CD4-positive, alpha-beta T cell (primary cell): ENCODE data around the gene ACTL10. TPM values are rescaled to one million over a fixed set of nuclear protein-coding genes. Genes with fewer than 3 reads are reported as not detected.
"Not testable (repeated sequence)": the region's sequence is repeated elsewhere in the genome, so short reads cannot be mapped to it uniquely, and the experiment has no call there.

Experiments used
- ATAC-seq: fragments of 200-7000 bp; cut with Tn5 transposase; one replicate; pipeline ENCODE4 v1.10.0; 2022; ENCODE audit warnings: mild to moderate bottlenecking; ENCODE audit not compliant: poor library complexity
- CTCF ChIA-PET: fragments of 350-600 bp; sonication (Branson Sonifier 250); formaldehyde crosslinking; loops from one replicate; lab custom pipeline; 2021; ENCODE audit warnings: antibody characterized with exemption, inconsistent platforms; lab: Charles Lee
- POLR2A ChIA-PET: fragments of 350-600 bp; sonication (Branson Sonifier 250); formaldehyde crosslinking; loops from one replicate; lab custom pipeline; 2021; ENCODE audit warnings: antibody characterized with exemption, inconsistent platforms; lab: Charles Lee
- DNase-seq, 14 experiments: peaks; one replicate each; pipeline ENCODE4 v3.0.0-alpha.2; 2013 to 2020; ENCODE audit warnings: mixed read lengths in 2 of 14
- H3K27ac ChIP-seq, 2 donors: one replicate each; pipeline versions ENCODE4 v1.5.1 to v1.7.0; 2013; ENCODE audit warnings: low read length in 2 of 2, low read depth in 1 of 2, mild to moderate bottlenecking in 1 of 2
- H3K27me3 ChIP-seq, 2 experiments: 1 replicate in 1 of 2; 2 replicates in 1 of 2; pipeline versions ENCODE4 v1.6.1 to v1.7.0; 2013; ENCODE audit warnings: low read length in 2 of 2, control low read depth in 1 of 2, mild to moderate bottlenecking in 1 of 2, moderate library complexity in 1 of 2; ENCODE audit not compliant: insufficient read depth in 2 of 2, control insufficient read depth in 1 of 2
- H3K36me3 ChIP-seq: one replicate; pipeline ENCODE4 v1.6.1; 2013; ENCODE audit warnings: low read length, control low read depth; ENCODE audit not compliant: insufficient read depth
- H3K4me1 ChIP-seq: one replicate; pipeline ENCODE4 v1.6.1; 2013; ENCODE audit warnings: low read length, control low read depth; ENCODE audit not compliant: insufficient read depth
- H3K4me3 ChIP-seq: one replicate; pipeline ENCODE4 v1.5.1; 2013; ENCODE audit warnings: mild to moderate bottlenecking, low read length, moderate library complexity
- H3K9me3 ChIP-seq, 2 experiments: 1 replicate in 1 of 2; 2 replicates in 1 of 2; pipeline versions ENCODE4 v1.6.1 to v1.7.0; 2013; ENCODE audit warnings: low read length in 2 of 2, mild to moderate bottlenecking in 2 of 2, control low read depth in 1 of 2, moderate library complexity in 1 of 2; ENCODE audit not compliant: control insufficient read depth in 1 of 2, insufficient read depth in 1 of 2
- H3K27ac Mint-ChIP-seq: one replicate; pipeline ENCODE4 v1.8.0; 2020; ENCODE audit warnings: mixed read lengths
- H3K27me3 Mint-ChIP-seq: one replicate; pipeline ENCODE4 v1.8.0; 2021; ENCODE audit warnings: mixed read lengths
- H3K36me3 Mint-ChIP-seq: one replicate; pipeline ENCODE4 v1.8.0; 2021; ENCODE audit warnings: low read depth, mixed read lengths
- H3K4me1 Mint-ChIP-seq: one replicate; pipeline ENCODE4 v1.8.0; 2021; ENCODE audit warnings: low read depth, mixed read lengths
- H3K4me3 Mint-ChIP-seq: one replicate; pipeline ENCODE4 v1.8.0; 2020; ENCODE audit warnings: mild to moderate bottlenecking, mixed read lengths
- H3K9me3 Mint-ChIP-seq: one replicate; pipeline ENCODE4 v1.8.0; 2020; ENCODE audit warnings: mixed read lengths
- intact Hi-C, 2 experiments: fragments of 100-400 bp; cut with DNase I in 1 of 2; cut with micrococcal nuclease in 1 of 2; formaldehyde crosslinking; loops; one replicate each; pipeline versions ENCODE4 v1.15.1 to v1.9.0; 2023 to 2025; cut with DNase I, micrococcal nuclease
- total RNA-seq, 174 experiments: library from RNA in 2 of 174; stranded (reverse) in 2 of 174; gene quantifications; one replicate each; pipeline ENCODE4 v1.2.3 and lab custom pipeline; 2021 to 2026
- TF ChIP-seq, protein P1 (sequence below): fragments of 200-600 bp; IDR thresholded peaks from one replicate; pipeline ENCODE4 v1.8.0; 2022; ENCODE audit warnings: antibody characterized with exemption, mild to moderate bottlenecking

ACTL10 gene
- total RNA-seq, 2 experiments from 2014 or later, result 0.28 to 0.55 TPM

DNA sequence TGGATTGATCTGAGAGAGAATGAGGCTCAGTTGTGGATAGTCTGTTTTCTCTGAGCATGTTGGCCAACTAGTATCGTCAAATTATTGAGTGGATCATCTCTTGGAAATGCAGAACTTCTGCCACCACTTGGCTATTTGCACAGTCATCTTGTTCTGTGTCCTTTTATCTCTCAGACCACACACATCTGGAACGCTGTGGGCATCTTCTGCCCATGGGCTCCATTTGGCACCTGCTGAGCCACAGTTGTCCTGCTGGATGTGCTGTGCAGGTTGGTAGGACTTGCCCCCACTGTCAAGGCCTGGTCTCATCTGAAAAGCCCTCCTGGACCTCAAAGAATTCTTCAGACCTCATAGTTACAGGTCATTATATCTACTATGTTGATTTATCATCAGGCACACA lies 21.3 kb upstream of the ACTL10 start:
- CTCF ChIA-PET, result no interaction called here
- Histone ChIP-seq H3K4me1 (peaks cover 9% of the 10 kb centered on the region), H3K27me3 (no peaks in the 10 kb centered on the region), H3K9me3 (no peaks in the 10 kb centered on the region), H3K4me3 (no peak overlapping the region), H3K36me3 (peaks cover 28% of the 10 kb centered on the region), H3K27ac (no peak overlapping the region)
- POLR2A ChIA-PET, result interaction anchor here (1.5 kb wide), 1 partner anchor 22 kb away, joined by 3 read pairs; no protein-coding TSS in a partner anchor
- peaks cover 52% of the 10 kb centered on the region for H3K36me3 Mint-ChIP-seq
- H3K9me3 Mint-ChIP-seq, result no peaks in the 10 kb centered on the region
- TF ChIP-seq, protein P1, sequence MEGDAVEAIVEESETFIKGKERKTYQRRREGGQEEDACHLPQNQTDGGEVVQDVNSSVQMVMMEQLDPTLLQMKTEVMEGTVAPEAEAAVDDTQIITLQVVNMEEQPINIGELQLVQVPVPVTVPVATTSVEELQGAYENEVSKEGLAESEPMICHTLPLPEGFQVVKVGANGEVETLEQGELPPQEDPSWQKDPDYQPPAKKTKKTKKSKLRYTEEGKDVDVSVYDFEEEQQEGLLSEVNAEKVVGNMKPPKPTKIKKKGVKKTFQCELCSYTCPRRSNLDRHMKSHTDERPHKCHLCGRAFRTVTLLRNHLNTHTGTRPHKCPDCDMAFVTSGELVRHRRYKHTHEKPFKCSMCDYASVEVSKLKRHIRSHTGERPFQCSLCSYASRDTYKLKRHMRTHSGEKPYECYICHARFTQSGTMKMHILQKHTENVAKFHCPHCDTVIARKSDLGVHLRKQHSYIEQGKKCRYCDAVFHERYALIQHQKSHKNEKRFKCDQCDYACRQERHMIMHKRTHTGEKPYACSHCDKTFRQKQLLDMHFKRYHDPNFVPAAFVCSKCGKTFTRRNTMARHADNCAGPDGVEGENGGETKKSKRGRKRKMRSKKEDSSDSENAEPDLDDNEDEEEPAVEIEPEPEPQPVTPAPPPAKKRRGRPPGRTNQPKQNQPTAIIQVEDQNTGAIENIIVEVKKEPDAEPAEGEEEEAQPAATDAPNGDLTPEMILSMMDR, result no peak
- no peak overlapping the region for H3K4me3 Mint-ChIP-seq
- no peaks in the 10 kb centered on the region for H3K27me3 Mint-ChIP-seq
- H3K4me1 Mint-ChIP-seq, result peaks cover 4% of the 10 kb centered on the region
- no peak overlapping the region for H3K27ac Mint-ChIP-seq
- intact Hi-C loops, result no loop called here
- ATAC-seq, result no peak
- no peak for DNase-seq

GRCh38 chr20:33646191-33646590 lies 20.6 kb upstream of the ACTL10 start:
- POLR2A ChIA-PET, result interaction anchor here (1.1 to 1.5 kb wide), 2 partner anchors 21 to 23 kb away, joined by 3 read pairs; no protein-coding TSS in a partner anchor
- Mint-ChIP-seq H3K4me1 (peaks cover 4% of the 10 kb centered on the region), H3K27me3 (no peaks in the 10 kb centered on the region), H3K9me3 (no peaks in the 10 kb centered on the region), H3K36me3 (peaks cover 45% of the 10 kb centered on the region), H3K27ac (no peak overlapping the region), H3K4me3 (no peak overlapping the region)
- peaks cover 9% of the 10 kb centered on the region for H3K4me1 ChIP-seq
- ATAC-seq (no peak), DNase-seq (no peak)
- no peak overlapping the region for H3K4me3 ChIP-seq
- no peak overlapping the region for H3K27ac ChIP-seq
- no peaks in the 10 kb centered on the region for H3K27me3 ChIP-seq
- intact Hi-C loops, result no loop called here
- no peaks in the 10 kb centered on the region for H3K9me3 ChIP-seq
- TF ChIP-seq, protein P1, result no peak
- CTCF ChIA-PET, result interaction anchor here (1.3 kb wide), 1 partner anchor 189 kb away, joined by 3 read pairs; no protein-coding TSS in a partner anchor
- peaks cover 21% of the 10 kb centered on the region for H3K36me3 ChIP-seq

DNA sequence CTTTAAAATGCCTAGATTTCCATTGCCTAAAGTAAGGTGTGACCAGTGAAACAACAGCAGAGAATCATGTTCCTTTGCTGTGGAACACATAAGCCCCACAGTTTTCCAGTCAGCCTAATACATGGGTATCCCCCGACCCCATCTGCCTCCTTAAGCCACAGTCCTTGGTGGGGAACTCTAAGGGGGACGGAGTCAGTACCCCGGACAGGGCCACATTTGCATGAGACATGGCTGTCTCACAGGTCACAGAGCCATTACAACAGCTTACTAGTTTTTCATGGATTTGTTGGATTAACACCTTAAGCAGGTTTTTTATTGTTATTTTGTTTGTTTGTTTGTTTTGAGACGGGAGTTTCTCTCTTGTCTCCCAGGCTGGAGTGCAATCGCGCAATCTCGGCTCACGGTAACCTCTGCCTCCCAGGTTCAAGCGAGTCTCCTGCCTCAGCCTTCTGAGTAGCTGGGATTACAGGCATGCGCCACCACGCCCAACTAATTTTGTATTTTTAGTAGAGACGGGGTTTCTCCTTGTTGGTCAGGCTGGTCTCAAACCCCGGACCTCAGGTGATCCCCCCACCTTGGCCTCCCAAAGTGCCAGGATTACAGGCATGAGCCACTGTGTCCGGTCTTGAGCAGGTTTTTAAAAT lies 19.7 kb upstream of the ACTL10 start:
- intact Hi-C loops, H3K27ac ChIP-seq, ATAC-seq, H3K4me1 Mint-ChIP-seq, H3K27ac Mint-ChIP-seq, H3K27me3 Mint-ChIP-seq, DNase-seq, H3K4me3 Mint-ChIP-seq, H3K27me3 ChIP-seq, H3K9me3 Mint-ChIP-seq, H3K4me3 ChIP-seq, H3K9me3 ChIP-seq, H3K4me1 ChIP-seq: not testable (repeated sequence)
- CTCF ChIA-PET, result interaction anchor here (1.3 kb wide), 1 partner anchor 190 kb away, joined by 3 read pairs; no protein-coding TSS in a partner anchor
- peaks cover 36% of the 10 kb centered on the region for H3K36me3 Mint-ChIP-seq
- POLR2A ChIA-PET, result interaction anchor here (1.1 to 1.5 kb wide), 2 partner anchors 20 to 22 kb away, joined by 3 read pairs; no protein-coding TSS in a partner anchor
- peaks cover 19% of the 10 kb centered on the region for H3K36me3 ChIP-seq
